ENCODE measurements around the gene CFAP251. TPM values are rescaled to one million over a fixed set of nuclear protein-coding genes. Genes with fewer than 3 reads are reported as not detected.

The CFAP251 gene
- total and polyA plus RNA-seq, 2 of the 8 experiments (the other 6 are each of a cell fraction or from before 2014, with no cell fraction given), result 1.8 to 2.9 TPM

DNA sequence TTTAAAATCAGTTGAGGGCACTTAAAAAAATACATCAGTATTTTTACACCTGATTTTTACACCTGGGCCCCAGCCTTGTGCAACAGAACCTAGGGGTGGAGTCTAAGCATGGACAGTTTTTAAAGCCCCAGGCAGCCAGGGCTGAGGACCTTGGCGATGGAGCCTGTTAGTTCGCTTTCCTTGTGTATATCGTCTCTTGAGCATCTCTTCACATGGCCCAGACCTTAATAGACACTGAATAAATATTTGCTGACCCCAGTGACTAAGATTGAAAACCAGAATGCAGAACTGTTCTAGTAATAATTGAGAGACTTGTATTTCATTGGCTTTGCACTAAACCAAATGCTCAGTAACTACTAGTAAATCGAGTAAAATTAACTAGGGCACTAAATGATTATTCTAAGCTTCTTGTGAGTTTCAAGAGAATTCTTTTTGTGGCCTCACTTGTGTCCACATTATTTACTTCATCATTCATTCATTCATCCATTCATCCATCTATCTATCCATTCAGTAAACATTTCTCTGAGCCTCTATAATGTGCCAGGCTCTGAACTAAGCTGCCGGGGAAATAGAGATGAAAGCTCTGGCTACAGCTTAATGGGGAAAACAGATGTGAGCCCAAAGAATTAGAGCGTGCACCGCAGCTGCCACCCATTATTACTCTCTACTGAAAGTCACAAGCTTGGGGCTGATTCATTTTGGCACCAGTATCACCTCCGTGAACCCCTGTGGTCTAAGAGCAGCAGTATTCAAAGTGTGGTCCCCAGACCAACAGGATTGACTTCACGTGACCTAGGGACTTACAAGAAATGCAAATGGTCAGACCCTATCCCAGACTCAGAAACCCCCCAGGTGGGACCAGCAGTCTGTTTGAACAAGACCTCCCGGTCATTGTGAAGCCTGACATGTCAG is 72.6 kb downstream of the CFAP251 start:
- no peak overlapping the region for H2BK120ac ChIP-seq (replicated peaks; ENCODE audit: low read depth, low read length)
- H3K4me1 ChIP-seq (replicated peaks in 1 of 4; ENCODE audit: control insufficient read depth in 3 of 4, insufficient read depth in 4 of 4, low read length in 3 of 4), result no peaks in the 10 kb centered on the region
- WGBS, 2 experiments (ENCODE audit: extremely low coverage in 1 of 2, insufficient coverage in 1 of 2, insufficient read length in 1 of 2, insufficient replicate concordance in 2 of 2, low coverage in 1 of 2, low lambda C conversion rate in 2 of 2, missing lambda C conversion rate in 1 of 2), result 85% methylated on average over 10 of the region's 10 CpGs; no CpG with 5 or more reads in 1 of the 2 experiments
- H2BK5ac ChIP-seq (ENCODE audit: low read depth, low read length), result no peak overlapping the region
- no peak overlapping the region for H4K8ac ChIP-seq (ENCODE audit: extremely low read depth, insufficient read depth, low read length)
- H3K18ac ChIP-seq (ENCODE audit: extremely low read depth, low read length), result no peak overlapping the region
- no peak overlapping the region for H2AK5ac ChIP-seq (ENCODE audit: low read depth, low read length)
- DNase-seq (ENCODE audit: low read depth in 1 of 2, low spot score in 2 of 2), result no peak
- no peak for FAIRE-seq
- no peak overlapping the region for H2BK20ac ChIP-seq (ENCODE audit: low read length)
- ChIA-PET POLR2A (ENCODE audit: partially characterized antibody) (interaction anchor here (0.9 kb wide), 1 partner anchor 60 kb away, joined by 3 read pairs; no protein-coding TSS in a partner anchor), CTCF (ENCODE audit: partially characterized antibody) (interaction anchor here (0.9 to 1.5 kb wide), 3 partner anchors 8 to 42 kb away, joined by 3 to 4 read pairs (median 3); no protein-coding TSS in a partner anchor)
- no peak overlapping the region for H2AFZ ChIP-seq (ENCODE audit: low read length)
- no peak overlapping the region for H3K14ac ChIP-seq (ENCODE audit: insufficient read length)
- no peak overlapping the region for H3K27ac ChIP-seq (ENCODE audit: low read depth, low read length)
- no peak overlapping the region for H3K56ac ChIP-seq (replicated peaks; ENCODE audit: insufficient read length, low read depth, low read length)
- no peaks in the 10 kb centered on the region for H3K79me1 ChIP-seq (ENCODE audit: low read depth, low read length)
- no peaks in the 10 kb centered on the region for H3K27me3 ChIP-seq (replicated peaks in 1 of 4; ENCODE audit: control insufficient read depth in 3 of 4, extremely low read depth in 1 of 4, insufficient read depth in 3 of 4, low read length in 3 of 4)
- H3K36me3 ChIP-seq (ENCODE audit: control insufficient read depth in 2 of 4, insufficient read depth in 4 of 4, low read length in 3 of 4), result no peaks in the 10 kb centered on the region
- H3K4me3 ChIP-seq (ENCODE audit: extremely low read depth in 1 of 4, insufficient read depth in 2 of 4, low read depth in 3 of 4, low read length in 4 of 4), result no peak overlapping the region
- no peak overlapping the region for H3K9ac ChIP-seq (replicated peaks in 1 of 4; ENCODE audit: extremely low read depth in 1 of 4, low read depth in 3 of 4, low read length in 3 of 4)
- no peak overlapping the region for H3K4me2 ChIP-seq (ENCODE audit: insufficient read depth in 1 of 2, low read depth in 2 of 2, low read length in 2 of 2)
- no peak overlapping the region for H2BK15ac ChIP-seq (ENCODE audit: low read length)
- no peak overlapping the region for H2BK12ac ChIP-seq (ENCODE audit: low read depth, low read length)
- H4K5ac ChIP-seq (ENCODE audit: insufficient read length, low read depth, low read length), result no peak overlapping the region
- no peak overlapping the region for H3K23ac ChIP-seq (ENCODE audit: insufficient read length)
- peaks cover 3 to 10% of the 10 kb centered on the region in 2 experiments; a peak in 2 of 4 replicates for H3K9me3 ChIP-seq (ENCODE audit: insufficient read depth in 2 of 2, low read depth in 1 of 2, low read length in 1 of 2)
- no peaks in the 10 kb centered on the region for H4K20me1 ChIP-seq (replicated peaks in 1 of 2; ENCODE audit: control insufficient read depth in 1 of 2, insufficient read depth in 2 of 2, low read length in 2 of 2)
- H3K23me2 ChIP-seq (ENCODE audit: low read depth, low read length), result no peaks in the 10 kb centered on the region
- no peak overlapping the region for H3K4ac ChIP-seq (replicated peaks; ENCODE audit: insufficient read length, low read depth, low read length)
- no peak overlapping the region for H4K91ac ChIP-seq (replicated peaks; ENCODE audit: insufficient read length, low read length)
- no peaks in the 10 kb centered on the region for H3K79me2 ChIP-seq (ENCODE audit: control insufficient read depth in 1 of 2, insufficient read depth in 2 of 2, low read length in 2 of 2)
- TF ChIP-seq CTCF (IDR thresholded peaks at IDR 0.05; ENCODE audit: control extremely low read depth in 1 of 3, insufficient read depth in 1 of 3, low read depth in 1 of 3, low read length in 3 of 3), result no peak
- TF ChIP-seq FOSL1 (IDR thresholded peaks at IDR 0.05; ENCODE audit: insufficient read depth, low read depth, low read length), result no peak
- TF ChIP-seq TAF1 (IDR thresholded peaks at IDR 0.05; ENCODE audit: low read depth, low read length), result no peak
- no peak for TF ChIP-seq JUND (IDR thresholded peaks at IDR 0.05; ENCODE audit: low read length)
- no peak for TF ChIP-seq GTF2F1 (IDR thresholded peaks at IDR 0.05; ENCODE audit: borderline replicate concordance, low read depth, low read length)
- TF ChIP-seq ZNF274 (IDR thresholded peaks at IDR 0.05; ENCODE audit: borderline replicate concordance, extremely low read depth, low read length), result no peak
- no peak for TF ChIP-seq RXRA (IDR thresholded peaks at IDR 0.05; ENCODE audit: insufficient read depth, low read depth, low read length)
- TF ChIP-seq RNF2 (IDR thresholded peaks at IDR 0.05; ENCODE audit: borderline replicate concordance, low read depth, low read length, missing control alignments, poor library complexity, severe bottlenecking), result no peak
- TF ChIP-seq BRCA1 (IDR thresholded peaks at IDR 0.05; ENCODE audit: low read depth, low read length), result no peak

Data from H1 (cell line).